Medulla oblongata (tissue), 1 donor: ENCODE data around the gene ZNF776.
"Not testable (repeated sequence)": the region's sequence is repeated elsewhere in the genome, so short reads cannot be mapped to it uniquely, and the experiment has no call there.

Experiments
- DNase-seq: peaks from one replicate; pipeline ENCODE4 v3.0.0-alpha.2; 2015; ENCODE audit errors: extremely low spot score

ZNF776 gene

GRCh38 chr19:57778336-57778735, 31.7 kb downstream of the ZNF776 start:
- DNase-seq: no peak

DNA sequence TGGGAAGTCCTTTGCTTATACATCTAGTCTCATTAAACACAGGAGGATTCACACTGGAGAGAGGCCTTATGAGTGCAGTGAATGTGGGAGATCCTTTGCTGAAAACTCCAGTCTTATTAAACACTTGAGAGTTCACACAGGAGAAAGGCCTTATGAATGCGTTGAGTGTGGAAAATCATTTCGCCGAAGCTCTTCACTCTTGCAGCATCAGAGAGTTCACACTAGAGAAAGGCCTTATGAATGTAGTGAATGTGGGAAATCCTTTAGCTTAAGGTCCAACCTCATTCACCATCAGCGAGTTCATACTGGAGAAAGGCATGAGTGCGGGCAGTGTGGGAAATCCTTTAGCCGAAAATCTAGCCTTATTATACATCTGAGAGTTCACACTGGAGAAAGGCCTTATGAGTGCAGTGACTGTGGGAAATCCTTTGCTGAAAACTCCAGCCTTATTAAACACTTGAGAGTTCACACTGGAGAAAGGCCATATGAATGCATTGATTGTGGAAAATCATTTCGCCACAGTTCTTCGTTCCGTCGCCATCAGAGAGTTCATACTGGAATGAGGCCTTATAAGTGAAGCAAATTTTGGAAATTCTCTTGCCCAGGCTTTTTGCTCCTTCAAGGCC, 32.7 kb downstream of the ZNF776 start:
- DNase-seq: no peak

DNA sequence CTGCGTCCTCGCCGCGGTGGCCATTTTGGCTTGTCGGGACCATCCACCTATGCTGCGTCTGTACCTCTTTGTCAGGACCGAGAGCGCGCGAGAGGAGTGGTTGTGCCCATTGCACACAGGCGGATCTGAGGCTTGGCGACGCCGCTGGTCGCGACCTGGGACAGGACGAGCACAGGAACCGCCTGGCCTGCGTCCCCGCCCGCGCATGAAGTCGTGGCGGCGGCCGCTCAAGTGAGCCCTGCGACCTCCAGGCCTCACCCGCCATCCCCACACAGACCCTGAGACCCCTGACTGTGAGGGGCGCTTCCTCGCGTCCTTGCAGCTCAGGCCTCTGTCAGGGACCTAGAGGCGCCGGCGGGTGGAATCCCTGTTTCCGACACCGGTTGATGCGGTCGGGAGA, 39.7 kb downstream of the ZNF776 start:
- DNase-seq: no peak

DNA sequence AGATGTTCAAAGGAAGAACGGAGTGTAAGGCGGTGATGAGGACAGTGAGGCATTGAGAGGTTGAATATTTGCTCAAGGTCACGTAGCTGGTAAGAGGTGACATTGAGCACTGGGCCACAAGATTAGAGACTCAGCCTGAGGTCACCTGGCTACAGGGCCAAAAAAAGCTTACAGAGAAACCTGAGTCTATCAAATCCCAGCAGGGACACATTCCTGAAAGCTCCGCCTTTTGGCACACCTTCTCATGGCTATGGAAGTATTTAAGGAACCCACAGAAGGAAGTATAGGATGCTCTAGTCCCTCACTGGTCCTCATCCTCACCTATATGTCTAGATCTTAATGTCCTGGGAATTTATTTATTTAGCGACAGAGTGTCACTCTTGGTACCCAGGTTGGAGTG, 40.3 kb downstream of the ZNF776 start:
- no peak for DNase-seq

DNA sequence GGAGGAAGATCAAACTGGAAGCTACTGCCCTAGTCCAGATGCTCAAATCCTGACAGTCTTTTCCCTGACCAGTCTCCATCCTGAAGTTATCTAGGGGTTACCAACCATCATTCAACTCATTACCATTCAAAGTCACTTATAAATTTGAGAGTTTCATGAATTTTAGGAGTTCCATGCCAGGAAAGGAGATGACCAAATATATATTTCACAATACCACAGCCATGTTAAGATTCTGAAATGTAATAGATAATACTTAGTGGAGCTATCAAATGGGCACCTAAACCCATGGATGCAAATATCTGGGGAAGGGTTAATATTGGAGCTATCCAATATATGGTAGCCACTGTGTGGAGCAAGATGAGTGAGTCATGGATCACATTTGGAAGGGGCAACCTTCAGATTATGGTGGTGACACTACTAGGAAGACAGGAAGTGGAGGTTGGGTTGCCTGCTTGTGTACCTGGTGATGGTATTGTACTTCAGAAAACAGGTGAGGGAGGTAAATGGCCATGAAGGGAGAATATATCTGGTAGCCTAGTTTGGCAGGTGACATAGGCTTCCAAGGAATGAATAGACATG, 41.6 kb downstream of the ZNF776 start:
- no peak for DNase-seq

DNA sequence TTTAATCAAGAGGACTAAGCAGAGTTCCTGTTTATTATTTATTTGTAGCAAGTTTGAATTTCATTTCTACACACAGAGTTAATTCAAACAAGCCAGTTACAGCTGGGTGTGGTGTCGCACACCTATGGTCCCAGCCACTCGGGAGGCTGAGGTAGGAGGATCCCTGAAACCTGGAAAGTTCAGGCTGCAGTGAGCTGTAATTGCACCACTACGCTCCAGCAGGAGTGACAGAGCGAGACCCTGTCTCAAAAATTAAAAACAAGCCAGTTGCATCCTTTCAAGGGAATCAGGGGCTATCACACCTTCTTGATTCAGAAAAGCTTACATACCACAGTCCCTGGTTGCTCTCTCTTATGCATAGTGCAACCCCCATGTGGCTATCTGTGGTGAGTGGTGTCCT, 42.7 kb downstream of the ZNF776 start:
- DNase-seq: no peak

DNA sequence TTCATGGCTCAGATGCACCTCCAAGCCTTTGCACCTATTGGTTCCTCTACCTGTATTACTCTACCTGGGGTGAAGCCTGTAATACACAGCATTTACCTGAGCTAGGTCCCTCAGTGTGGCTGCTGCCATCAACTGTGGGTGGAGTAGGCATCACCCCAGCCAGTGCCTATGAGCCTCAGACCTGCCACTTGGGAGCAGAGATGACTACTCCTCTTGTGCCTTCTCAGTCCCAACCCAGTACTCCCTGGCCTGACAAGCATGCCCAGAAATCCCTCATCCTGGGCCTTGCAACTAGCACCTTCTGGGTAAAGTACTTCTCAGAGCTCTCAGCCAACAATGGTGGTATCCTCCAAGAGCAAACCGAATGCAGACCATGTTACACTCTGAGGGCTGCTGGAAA, 50.0 kb downstream of the ZNF776 start:
- DNase-seq: not testable (repeated sequence)

DNA sequence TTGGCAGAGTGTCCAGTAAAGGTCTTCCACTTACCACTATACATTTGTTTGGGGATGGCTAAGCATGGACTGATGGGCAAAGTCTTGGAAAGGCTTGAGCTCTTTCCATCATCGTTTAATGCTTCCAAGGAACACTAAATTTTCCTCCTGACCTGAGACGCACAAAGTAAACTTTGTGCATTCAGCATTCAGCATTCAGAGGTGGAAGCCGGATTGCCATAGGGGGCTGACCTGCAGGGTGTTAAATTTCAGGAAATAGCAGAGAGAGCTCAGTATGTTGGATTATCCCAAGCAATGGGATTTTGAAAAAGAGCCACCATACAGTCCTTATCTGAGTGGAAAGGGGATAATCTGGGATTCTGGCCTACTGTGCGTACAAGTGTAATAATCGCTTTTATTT, 54.1 kb downstream of the ZNF776 start:
- DNase-seq: no peak

DNA sequence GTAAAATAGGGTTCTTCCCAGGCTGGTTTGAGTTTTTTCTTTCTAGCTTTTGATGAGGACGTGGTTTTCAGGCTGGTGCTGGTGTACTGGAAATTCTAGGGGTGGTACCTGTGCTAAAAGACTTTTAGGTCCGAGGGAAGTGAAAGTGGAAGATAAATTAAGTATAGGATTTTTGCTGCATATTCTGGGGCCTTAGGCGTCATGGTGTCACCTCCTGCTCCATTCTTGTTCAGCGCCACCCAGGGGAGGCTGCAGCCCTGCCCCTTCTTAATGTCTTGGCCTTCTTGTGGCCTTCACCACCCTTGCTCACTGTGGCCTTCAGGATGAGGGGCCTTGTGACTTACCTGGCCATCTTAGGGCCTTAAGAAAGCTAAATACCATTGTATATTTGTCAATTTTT, 55.7 kb downstream of the ZNF776 start:
- no peak for DNase-seq

DNA sequence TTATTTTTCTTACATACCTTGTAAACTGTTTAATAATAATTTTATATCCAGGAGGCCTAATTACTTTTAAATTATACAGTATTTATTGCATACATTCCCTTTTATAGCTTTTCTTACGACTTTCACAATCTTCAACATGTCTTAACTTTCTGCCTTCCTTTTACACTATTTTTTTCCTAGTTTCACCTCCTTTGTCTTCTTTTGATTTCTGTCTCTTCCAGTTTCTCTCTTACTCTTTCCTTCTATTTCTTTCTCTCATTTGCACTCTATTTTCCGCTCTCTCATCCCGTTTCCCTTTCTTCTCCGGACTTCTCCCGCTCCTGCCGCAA, 56.6 kb downstream of the ZNF776 start:
- DNase-seq: no peak

DNA sequence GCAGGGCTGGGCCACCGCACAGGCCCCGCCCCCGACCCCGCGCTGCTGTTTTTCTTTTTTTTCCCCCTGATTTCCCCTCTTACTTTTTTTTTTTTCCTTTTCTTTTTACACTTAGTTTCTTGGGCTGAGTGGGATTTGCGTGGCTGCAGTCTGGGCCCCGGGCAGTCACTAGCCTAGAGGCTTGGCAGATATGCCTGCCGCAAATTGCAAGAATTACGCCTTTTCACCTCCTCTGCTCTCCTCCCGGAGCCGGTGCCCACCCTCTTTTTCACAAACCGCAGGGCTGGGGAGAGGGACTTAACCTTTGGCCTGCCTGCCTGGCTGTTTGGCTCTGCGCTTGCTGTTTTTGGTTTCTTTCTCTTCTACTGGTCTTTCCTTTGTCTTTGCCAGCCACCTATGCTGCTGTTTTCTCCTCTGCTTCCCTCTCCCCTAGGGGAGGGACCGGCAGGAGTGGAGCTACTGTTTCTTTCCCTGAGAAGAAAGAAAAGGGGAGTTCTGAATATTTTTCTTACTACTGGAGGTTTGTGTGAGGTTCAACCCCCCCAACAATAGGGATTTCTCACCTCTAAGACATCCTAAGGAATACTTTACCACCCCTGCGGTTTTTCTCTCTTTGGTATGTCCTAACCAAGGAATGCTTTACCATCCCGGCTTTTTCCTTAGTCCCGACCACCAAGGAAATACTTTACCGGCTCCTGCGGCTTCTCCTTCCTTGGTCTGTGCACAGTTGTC, 57.1 kb downstream of the ZNF776 start:
- no peak for DNase-seq

DNA sequence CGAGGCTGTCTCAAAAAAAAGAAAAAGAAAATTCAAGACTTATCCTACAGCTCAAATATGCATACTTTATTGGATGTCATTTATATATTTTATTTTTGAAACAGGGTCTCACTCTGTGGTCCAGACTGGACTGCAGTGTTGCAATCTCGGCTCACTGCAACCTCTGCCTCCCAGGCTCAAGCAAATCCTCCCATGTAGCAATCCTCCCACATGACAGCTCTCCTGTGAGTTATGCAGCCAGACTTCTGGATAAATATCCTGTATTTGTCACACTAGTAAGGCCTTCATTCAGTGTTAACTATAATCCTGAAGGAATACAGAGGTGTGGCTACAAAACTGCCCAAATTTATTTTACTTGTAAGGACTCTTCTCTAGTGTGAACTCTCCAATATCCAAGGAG, 60.9 kb downstream of the ZNF776 start:
- DNase-seq: no peak
